ENCODE data around the gene DSPP.

Gene DSPP

GRCh38 chr4:87631668-87632067, 23.3 kb downstream of the DSPP start:
- DNase-seq (ENCODE audit: low spot score), result no peak

GRCh38 chr4:87632469-87632868, 24.1 kb downstream of the DSPP start:
- DNase-seq (ENCODE audit: low spot score), result no peak

GRCh38 chr4:87633243-87633642, 24.9 kb downstream of the DSPP start:
- DNase-seq (ENCODE audit: low spot score), result no peak

- no peak for DNase-seq (ENCODE audit: low spot score)
Measured at GRCh38 chr4:87644286-87644685, 36.0 kb downstream of the DSPP start.

- DNase-seq (ENCODE audit: low spot score), result no peak
Measured at GRCh38 chr4:87649980-87650379, 41.7 kb downstream of the DSPP start, which contains the start of gene DMP1. Gene DMP1 (plus strand): TSS chr4:87650280. CDS start chr4:87656493, 6,213 bp downstream.

- DNase-seq (ENCODE audit: low spot score), result no peak
Measured at GRCh38 chr4:87650938-87651337, 42.6 kb downstream of the DSPP start.

GRCh38 chr4:87651941-87652340, 43.6 kb downstream of the DSPP start:
- no peak for DNase-seq (ENCODE audit: low spot score)

GRCh38 chr4:87654487-87655044, 46.2 kb downstream of the DSPP start:
- no peak for DNase-seq (ENCODE audit: low spot score)

- no peak for DNase-seq (ENCODE audit: low spot score)
Measured at GRCh38 chr4:87657525-87657924, 49.2 kb downstream of the DSPP start.

- no peak for DNase-seq (ENCODE audit: low spot score)
Measured at GRCh38 chr4:87659247-87659931, 51.1 kb downstream of the DSPP start.

- DNase-seq (ENCODE audit: low spot score), result no peak
Measured at GRCh38 chr4:87662871-87663270, 54.5 kb downstream of the DSPP start.

All from hematopoietic multipotent progenitor cell treated with erythropoietin and hydrocortisone succinate and interleukin-3 and kit ligand, for 15 days (in vitro differentiated cells).